Thoracic aorta (tissue), 2 donors: ENCODE data around the gene UBE2J2. TPM values are rescaled to one million over a fixed set of nuclear protein-coding genes. Genes with fewer than 3 reads are reported as not detected.

Experiments used
- ATAC-seq: fragments of 150-250 bp; one replicate; pipeline ENCODE4 v1.8.0; 2017; ENCODE audit warnings: low read depth; ENCODE audit not compliant: insufficient number of reproducible peaks, low FRiP score
- DNase-seq: peaks from one replicate; pipeline ENCODE4 v3.0.0-alpha.2; 2020; ENCODE audit warnings: low spot score
- H3K27ac ChIP-seq, 2 donors: fragments of 200-600 bp; sonication (generic); 1 replicate in 1 of 2; 2 replicates in 1 of 2; pipeline ENCODE4 v1.5.1; 2016; ENCODE audit warnings: mild to moderate bottlenecking in 2 of 2, moderate library complexity in 2 of 2
- H3K27me3 ChIP-seq: fragments of 200-600 bp; sonication (generic); replicated peaks from 2 replicates; pipeline ENCODE4 v1.6.0; 2016; ENCODE audit warnings: mild to moderate bottlenecking; ENCODE audit not compliant: insufficient read depth
- H3K36me3 ChIP-seq: fragments of 200-600 bp; sonication (generic); one replicate; pipeline ENCODE4 v1.5.1; 2016
- H3K4me1 ChIP-seq, 2 donors: fragments of 200-600 bp; sonication (generic); 1 replicate in 1 of 2; 2 replicates in 1 of 2; pipeline versions ENCODE4 v1.5.1 to v1.6.0; 2016; ENCODE audit warnings: low read depth in 2 of 2, mild to moderate bottlenecking in 1 of 2; ENCODE audit not compliant: control insufficient read depth in 1 of 2
- H3K4me3 ChIP-seq: fragments of 200-600 bp; sonication (generic); 2 replicates; pipeline ENCODE4 v1.5.1; 2016; ENCODE audit warnings: mild to moderate bottlenecking
- H3K9me3 ChIP-seq: fragments of 200-600 bp; sonication (generic); 2 replicates; pipeline ENCODE4 v1.5.1; 2016
- CTCF ChIP-seq: fragments of 200-600 bp; sonication (generic); IDR thresholded peaks from one replicate; pipeline ENCODE4 v1.5.1; 2019; ENCODE audit warnings: antibody characterized with exemption
- total RNA-seq, 2 donors: library from RNA; depleted of rRNA; stranded (reverse); fragments of >200 nt; gene quantifications; one replicate each; pipeline versions ENCODE4 v1.1.0 to v1.2.3, GENCODE V29; 2016

UBE2J2 gene
- total RNA-seq, 2 donors from 2014 or later, result 43.5 to 57.7 TPM

DNA sequence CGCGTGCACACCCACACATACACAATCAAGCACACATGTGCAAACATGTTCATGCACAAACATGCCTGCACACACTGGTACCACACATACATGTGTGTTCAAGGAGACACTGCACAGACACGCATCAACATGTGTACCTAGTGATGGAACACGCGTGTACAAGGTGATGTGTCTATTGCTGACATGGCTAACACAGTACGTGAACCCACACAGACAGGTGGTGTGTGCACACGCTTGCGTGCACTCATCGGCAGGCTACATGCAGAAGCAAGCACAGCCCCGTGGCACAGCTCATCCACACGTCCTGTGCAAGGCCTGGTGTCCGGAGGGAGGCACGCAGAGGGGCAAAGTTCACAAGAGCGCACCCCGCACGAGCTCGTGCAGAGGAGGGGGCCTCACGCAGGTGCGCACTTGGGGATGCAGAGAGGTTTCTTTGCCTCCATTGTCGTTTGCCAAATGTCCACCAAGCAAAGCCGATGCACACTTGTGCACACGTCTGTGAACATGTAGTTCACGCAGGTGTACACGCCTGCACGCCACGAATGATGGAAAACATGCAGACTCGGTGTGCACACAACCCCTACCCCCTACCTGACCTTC is 33.1 kb upstream of the UBE2J2 start:
- H3K36me3 ChIP-seq, result peaks cover 9% of the 10 kb centered on the region
- H3K4me3 ChIP-seq, result peak overlapping the region; percentile 88
- TF ChIP-seq CTCF, result no peak
- H3K27ac ChIP-seq, result peak overlapping the region in 1 of 2 donors; percentile 14
- H3K27me3 ChIP-seq, result no peaks in the 10 kb centered on the region
- ATAC-seq, result no peak
- DNase-seq, result no peak
- H3K4me1 ChIP-seq, result peaks cover 29 to 44% of the 10 kb centered on the region in 2 donors
- no peaks in the 10 kb centered on the region for H3K9me3 ChIP-seq

DNA sequence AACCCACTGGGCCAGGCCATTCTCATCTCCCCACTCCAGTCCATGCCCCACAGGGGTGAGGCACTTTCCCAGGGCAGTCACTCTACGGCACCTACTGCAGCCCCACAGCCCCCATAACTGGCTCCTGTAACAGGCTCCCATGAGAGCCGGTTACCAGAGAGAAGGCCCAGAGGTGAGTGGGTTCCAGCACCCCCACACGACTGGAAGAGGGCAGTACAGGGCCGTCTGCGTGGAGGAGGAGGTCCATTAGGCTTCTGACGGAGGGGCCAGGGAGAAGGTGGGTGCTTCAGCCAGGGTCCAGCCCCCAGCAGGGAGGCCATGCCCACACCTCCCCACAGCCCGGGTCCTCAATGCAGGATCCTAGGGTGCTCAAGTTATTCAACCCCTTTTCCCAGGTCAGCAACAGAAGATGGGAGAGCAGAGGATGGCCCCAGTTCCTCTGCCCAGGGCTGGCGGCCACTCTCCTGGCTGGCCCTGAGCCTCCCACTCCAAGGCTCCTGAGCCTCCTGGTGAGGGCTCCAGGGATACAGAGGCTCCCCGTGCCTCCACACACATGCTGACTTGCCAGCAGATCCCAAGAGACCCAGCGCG is 32.5 kb upstream of the UBE2J2 start:
- Histone ChIP-seq H3K4me1 (peaks cover 29 to 44% of the 10 kb centered on the region in 2 donors), H3K4me3 (peak overlapping the region; percentile 88), H3K9me3 (no peaks in the 10 kb centered on the region), H3K36me3 (peaks cover 5% of the 10 kb centered on the region), H3K27ac (no peak overlapping the region), H3K27me3 (no peaks in the 10 kb centered on the region)
- DNase-seq, result no peak
- TF ChIP-seq CTCF, result no peak
- no peak for ATAC-seq

DNA sequence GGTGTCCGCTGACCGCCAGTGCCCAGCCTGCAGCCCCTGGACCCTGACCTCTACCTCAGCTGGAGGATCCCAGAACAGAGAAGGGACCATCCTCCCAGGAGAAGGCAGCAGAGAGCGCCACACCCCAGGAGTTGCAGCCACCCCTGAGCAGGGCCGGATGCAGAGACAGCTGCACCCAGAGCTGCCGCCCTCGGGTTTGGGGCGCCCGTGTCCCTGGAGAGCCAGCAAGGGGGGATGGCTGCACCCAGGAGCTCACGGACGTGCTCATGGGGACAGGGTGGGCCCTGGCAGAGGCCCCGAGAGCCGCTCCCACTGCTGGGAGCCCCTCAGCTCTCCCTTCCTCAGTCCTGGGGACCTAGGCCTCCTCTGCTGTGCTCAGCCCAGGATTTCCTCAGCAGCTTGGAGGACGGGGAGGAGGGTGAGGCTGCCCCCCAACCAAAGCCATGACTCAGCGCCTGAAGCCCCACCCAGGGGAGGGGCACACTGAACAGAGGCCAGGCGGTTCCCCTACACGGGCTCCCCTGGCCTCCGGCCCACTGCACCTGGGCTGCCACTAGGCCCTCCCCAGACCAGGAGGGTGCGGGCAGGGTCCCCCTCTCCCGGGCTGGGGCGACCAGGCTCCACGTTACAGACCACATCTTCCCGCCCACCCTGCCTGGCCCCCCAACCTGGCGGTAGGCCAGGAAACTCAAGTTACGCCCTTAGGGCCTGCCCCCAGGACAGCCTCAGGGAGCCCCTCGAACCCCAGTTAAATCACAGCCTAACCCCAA is 31.8 kb upstream of the UBE2J2 start:
- H3K27ac ChIP-seq, result no peak overlapping the region
- no peaks in the 10 kb centered on the region for H3K27me3 ChIP-seq
- TF ChIP-seq CTCF, result no peak
- ATAC-seq, result no peak
- DNase-seq, result no peak
- peaks cover 5% of the 10 kb centered on the region for H3K36me3 ChIP-seq
- no peaks in the 10 kb centered on the region for H3K9me3 ChIP-seq
- H3K4me1 ChIP-seq, result peaks cover 29 to 44% of the 10 kb centered on the region in 2 donors
- peak overlapping the region; percentile 88 for H3K4me3 ChIP-seq

GRCh38 chr1:1304331-1305299 is 31.0 kb upstream of the UBE2J2 start:
- TF ChIP-seq CTCF, result no peak
- H3K9me3 ChIP-seq, result no peaks in the 10 kb centered on the region
- no peak overlapping the region for H3K27ac ChIP-seq
- peaks cover 29 to 38% of the 10 kb centered on the region in 2 donors for H3K4me1 ChIP-seq
- ATAC-seq (no peak), DNase-seq (no peak)
- H3K27me3 ChIP-seq, result no peaks in the 10 kb centered on the region
- peak overlapping the region; percentile 88 for H3K4me3 ChIP-seq
- no peaks in the 10 kb centered on the region for H3K36me3 ChIP-seq
